HG03103 (cell line): Measurements from ENCODE around the gene CAPN14.
A peak's percentile ranks its signal among the peaks of the same experiment; 100 is the strongest.

Source experiments
- ATAC-seq: cut with Tn5 transposase; IDR thresholded peaks from one replicate; pipeline ENCODE4 v1.9.1; 2021; ENCODE audit warnings: low read depth; ENCODE audit not compliant: unreplicated experiment

The CAPN14 gene

DNA sequence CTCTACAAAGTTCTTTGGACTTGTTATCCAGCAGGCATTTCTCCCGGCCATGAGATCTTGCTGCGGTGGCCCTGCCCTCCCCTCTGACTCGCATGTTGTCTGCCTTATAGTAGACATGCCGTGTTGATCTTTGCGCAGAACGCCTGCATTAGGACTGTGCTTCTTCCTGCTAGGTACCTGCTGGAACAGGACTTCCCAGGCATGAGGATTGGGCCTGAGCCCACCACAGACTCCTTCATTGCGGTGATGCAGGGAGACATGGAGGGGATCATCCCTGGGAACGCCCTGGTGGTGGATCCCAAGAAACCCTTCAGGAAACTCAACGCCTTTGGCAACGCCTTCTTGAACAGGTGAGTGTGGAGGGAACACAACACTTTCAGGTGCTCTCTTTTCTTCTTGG lies 26.8 kb upstream of the CAPN14 start:
- ATAC-seq, result no peak

DNA sequence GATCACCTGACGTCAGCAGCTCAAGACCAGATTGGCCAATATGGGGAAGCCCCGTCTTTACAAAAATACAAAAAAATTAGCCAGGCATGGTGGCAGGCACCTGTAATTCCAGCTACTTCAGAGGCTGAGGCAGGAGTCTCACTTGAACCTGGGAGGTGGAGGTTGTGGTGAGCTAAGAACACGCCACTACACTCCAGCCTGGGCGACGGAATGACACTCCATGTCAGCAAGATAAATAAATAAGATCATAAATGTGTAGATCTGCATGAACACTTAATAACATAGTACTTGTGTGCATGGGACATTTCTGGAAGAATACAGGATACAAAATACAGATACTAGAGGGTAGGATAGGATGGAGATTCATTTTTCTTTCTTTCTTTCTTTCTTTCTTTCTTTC lies 25.7 kb upstream of the CAPN14 start:
- ATAC-seq, result no peak

DNA sequence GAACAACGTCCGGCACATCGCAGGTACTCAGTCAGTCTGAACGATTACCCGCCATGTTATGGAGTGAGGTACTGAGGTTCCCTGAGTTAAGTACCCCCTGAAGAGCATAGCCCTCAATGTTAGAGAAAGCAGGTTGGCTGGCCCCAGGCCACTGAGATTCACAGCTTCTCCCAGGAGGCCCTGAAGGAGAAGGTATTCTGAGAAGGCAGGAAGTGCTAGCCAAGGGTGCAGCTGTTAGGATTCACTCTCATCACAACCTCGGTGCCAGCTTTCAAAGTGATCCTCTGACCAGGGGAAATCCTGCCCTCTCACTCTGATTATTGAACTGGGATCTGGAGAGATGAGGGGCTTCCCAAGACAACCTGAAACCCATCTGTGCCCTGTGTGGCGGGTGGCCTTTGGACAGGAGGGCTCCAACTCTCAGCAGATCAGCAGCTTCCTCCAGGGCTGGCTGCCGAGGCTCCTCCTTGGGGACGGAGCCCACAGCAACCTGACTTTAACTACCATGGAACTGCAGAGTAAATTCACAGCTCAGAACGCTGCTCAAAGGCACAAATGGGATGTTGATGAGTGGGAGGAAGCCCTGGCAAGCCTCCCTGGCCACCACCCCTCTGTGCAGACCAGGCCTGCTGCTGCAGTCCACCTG lies 24.4 kb upstream of the CAPN14 start:
- no peak for ATAC-seq

DNA sequence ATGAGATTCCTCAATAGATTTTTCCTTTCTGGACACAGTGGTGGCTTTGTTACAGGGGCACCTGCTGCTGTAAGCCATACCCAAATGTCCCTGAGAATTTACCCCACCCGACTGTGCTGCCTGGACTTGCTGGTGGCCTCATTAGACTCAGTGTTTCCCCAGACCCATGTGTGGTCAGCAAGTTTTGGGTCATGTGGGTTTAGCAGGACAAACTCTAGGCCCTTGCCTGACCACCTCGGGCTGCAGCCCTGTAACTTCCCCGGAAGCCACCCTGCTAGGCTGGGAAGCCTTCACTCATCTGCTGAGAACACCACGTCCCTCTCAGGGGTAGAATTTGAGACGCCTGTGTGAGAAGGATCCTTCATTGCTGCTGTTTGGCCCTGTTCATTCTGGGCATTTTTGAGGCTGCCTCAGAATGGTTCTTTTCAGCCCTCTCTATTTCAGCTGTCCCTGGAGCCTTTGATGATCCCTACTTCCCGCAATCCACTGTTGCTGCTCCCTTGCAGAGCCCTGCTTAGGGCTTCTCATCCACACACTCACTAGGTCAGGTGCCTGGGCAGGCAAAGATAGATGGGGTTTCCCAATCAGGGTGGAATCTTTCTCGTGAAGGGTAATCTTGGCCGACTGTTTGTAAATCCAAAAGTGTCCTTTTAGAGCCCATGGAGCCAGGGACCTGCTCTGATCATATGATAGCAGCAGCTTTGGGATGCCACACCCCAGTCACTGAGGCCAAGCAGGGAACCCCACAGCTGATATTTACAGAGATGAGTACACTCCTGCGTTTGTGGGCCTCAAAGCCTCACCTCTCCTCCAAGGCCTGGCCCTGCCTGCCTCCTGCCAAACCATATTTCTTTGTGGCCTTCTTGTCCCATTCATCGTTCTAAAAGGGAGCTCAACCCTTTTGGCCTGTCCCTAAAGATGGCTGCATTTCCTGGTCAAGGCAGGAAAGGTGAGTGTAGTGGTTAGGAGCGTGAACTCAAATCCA lies 23.4 kb upstream of the CAPN14 start:
- no peak for ATAC-seq

DNA sequence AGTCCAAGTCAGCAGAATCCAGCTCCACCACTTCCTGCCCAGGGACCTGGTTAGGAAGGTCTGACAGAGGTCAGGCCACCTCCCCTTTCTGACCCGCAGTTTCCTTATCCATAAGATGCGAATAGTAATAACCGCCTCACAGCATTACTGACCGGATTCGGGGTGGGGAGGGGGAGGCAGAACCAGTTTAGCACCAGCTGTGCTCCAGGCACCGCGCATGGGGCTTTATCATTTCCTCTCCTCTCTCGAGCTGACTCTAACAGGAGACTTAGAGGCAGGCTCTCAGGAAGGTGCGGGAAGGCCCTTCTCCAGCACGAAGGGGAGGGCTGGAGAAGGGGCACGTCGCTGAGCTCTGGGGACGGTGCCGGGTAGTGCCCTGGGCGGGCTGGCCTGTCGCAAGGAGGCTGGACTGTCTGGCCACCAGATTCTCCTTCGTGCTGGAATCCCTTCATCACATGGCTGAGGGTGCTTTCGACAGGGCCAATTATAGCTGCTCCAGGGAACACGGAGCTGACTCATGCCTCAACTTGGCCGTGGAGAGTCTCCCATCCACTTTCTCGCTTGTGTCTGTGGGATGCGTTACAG lies 22.4 kb upstream of the CAPN14 start:
- ATAC-seq, result no peak

DNA sequence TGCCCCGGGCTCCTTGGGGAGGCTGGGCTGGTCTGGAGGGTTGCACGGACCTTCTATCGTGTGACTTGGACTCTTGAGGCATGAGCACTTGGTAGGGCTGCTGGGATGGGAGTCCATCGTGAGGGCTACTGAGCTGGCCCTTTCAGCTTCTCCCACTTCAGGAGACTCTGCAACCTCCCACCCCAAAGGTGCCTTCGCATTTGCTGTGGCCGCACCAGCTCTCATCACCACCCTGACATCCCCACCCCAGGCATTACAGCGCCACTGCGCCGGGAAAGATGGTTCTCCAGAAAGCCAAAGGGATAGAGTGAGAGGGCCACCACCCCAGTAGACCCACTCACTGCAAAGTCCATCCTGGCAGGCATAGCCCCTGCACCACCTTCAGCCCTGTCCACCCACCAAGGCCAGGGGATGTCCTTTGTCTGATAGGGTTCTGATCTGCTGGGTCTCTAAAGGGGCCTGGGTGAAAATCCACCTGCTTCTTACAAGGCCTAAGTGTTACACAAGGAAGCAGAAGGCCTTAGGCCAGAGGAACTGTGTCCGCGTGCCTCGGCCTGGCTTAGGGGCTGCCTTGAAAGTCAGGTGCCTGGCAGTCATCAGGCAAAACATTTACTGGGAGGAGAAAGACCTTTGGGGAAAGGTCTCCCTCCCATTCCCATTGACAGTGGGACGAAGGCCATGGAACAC lies 21.7 kb upstream of the CAPN14 start:
- ATAC-seq, result no peak

DNA sequence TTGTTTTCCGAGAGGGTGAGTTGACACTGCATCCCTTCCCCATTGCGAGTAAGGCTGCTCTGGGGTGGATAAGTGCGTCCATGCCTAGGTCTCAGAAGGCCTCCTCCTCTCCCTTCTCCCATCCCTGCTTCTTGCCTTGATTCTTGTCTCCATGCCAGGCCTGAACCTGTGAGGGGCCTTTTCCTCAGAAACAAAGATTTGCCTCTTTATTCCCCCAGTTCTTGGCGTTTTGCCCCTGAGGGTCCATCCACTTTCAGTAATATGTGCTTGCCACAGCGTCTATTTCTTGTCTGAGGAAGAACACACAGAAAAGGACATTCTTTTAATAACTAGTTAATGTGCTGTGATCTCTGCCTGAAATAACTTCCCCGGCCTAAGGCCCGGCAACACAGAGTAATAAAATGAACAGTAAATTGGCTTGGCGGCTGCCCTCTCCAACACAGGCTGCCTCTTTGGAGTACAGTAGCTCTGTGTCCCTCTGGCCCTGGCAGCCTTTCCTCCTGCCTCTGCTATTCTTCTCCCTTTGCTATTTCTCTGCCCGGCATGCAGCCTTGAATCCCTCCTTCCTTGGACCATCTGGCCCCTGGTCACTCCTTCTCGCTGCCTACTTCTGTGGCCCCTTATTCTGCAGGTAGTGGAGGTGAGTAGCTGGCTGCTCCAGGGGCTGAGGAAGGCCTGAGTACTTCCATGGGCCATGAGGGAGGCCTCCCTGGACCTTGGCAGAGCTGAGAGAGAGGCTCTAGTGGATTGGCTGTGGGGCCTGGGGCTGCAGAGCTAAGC lies 21.0 kb upstream of the CAPN14 start:
- ATAC-seq, result no peak

DNA sequence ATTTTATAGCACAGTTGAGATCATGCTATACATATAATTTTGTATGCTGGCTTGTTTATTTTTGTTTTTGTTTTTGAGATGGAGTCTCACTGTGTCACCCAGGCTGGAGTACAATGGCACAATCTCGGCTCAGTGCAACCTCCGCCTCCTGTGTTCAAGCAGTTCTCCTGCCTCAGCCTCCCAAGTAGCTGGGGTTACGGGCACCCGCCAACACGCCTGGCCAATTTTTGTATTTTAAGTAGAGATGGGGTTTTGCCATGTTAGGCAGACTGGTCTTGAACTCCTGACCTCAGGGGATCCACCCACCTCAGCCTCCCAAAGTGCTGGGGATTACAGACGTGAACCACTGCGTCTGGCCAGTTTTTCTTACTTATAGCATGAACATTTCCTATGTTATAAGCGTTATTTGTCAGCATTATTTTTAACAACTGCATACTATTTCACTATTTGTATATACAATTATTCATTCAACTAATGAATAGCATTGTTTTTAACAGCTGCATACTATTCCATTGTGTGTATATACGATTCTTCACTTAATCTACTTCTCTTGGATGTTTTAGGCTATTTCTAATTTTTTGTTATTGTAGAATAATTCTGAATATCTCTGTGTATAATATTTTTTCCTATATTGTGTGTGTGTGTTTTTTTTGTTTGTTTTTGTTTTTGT lies 20.2 kb upstream of the CAPN14 start:
- no peak for ATAC-seq

DNA sequence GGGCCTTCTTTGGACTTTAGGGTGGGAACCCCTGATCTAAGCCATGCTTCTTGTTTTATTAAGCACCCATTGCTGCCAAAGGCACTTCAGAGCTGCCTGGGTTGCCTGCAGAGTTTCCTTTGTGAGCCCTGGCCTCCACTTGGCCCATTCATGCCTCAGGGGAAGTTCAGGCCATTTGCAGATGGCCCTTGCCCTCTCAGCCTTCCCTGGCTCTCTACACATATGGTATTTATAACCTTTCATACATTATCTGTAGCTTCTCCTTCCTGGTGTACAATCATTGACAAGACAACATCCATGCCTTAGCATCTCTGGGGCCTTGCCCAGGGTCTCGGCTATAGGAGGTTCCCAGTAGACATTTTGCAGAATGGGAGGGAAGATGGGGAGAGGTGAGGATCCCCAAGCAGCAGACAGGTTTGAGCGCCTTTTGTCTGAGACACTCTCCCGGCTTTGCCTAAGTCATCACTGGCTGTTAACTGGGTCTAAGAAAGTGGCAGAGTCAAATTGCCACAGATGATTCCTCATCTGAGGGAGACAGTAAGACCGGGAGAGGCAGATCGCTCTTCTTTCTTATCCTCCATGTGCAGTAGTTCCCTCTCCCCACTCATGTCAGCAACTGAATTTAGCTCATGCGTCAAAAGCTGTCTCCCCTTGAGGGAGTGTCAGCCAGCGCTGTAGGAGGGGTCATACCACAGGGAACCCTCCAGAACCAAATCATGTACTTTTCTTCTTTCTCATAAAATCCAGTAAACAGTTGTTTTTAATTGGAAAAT lies 19.3 kb upstream of the CAPN14 start:
- no peak for ATAC-seq

DNA sequence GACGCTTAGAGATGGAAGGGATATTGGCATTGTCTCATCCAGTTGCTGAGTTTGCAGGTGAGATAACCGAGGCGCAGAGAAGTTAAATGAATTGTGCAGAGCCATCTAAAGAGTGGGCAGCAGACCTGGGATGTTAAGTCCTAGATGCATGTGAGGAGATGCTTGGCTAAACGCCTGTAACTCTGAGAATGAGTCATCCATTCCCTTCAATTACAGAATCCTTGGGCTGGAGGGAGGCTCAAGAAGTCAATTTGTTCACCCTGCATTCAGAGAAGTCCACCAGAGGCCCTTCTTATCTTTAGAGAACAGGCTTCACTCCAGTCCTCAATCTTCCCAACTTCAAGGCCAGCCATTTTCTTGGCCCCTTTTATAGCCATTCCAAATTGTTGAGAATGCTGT lies 18.2 kb upstream of the CAPN14 start:
- no peak for ATAC-seq

DNA sequence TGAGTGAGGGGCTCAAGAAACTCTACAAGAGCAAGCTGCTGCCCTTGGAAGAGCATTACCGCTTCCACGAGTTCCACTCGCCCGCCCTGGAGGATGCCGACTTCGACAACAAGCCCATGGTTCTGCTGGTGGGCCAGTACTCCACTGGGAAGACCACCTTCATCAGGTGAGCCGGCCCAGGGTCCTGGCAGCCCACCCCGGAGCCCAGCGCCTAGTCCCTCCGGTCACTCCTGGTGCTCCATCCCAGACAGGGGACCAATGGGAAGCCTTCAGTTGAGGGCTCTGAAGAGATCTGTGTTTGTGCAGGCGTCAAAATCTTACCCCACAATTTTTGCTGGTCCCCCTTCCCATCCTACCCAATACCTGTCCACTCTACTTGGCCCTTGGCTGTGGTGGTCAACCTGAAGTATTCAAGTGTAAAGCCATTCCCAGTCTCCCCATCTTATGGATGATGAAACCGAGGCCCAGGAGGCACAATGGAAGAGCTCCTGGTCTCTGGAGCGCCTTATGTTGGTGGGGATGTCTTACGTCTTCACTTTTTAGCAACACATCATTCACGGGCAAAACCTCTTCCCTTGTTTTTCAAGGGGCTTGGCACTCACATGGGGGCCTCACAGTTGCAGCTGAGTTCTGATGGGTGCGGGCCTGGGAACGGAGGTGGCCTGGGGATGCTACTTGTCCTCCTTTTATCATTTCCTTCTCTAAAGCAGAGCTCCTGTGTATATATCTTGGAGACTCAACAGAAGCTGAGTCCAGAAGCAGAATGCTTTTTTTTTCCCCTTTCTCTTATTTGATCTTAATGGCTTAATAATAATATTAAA lies 17.6 kb upstream of the CAPN14 start:
- no peak for ATAC-seq

DNA sequence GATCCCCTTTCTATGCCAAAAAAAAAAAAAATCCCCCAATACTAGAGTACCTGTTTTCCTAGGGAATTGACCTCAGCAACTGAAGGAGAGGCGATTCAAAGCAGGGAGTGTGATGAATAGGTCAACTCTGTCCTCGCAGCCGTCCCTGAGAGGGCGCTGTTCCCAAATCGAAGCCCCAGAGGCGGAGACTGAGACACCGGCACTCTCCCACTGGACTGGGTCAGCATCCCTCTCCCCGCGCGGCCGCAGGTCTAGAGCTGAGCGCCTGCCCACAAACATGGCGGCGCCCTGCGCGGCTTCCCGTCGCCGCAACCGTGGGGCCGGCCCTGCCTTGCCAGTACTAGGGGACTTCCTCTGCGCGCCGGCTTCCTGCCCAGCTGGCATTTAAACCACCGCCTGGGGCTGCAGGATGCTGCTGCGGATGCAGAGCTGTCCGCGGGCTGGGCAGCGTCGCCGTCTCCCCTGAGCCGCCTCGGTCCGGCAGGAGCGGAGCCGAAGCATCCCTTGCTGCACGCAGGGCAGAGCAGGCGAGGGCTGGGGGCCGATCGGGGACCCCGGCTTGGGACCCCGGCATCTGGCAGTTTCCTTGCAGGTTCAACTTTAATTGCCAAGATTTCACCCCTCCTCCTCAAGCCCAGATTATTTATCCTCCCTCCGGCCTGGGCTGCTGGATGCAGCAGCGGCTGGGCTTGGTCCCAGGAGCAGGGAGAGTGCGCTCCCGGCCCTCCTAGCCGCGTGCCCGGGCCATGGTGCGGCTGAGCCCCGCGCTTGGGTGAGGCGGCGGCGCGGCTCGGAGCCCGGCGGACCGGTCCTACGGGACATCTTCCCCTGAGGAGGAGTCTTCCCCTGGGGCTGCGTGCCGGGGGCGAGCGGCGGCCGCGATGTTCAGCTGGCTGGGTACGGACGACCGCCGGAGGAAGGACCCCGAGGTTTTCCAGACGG lies 16.7 kb upstream of the CAPN14 start, which contains the start of gene EHD3:
TSS of gene EHD3 (plus strand) at position 412 of the 942 bp plus-strand sequence. CDS start at position 882, 470 bp downstream.
- ATAC-seq, result peak; percentile 96

DNA sequence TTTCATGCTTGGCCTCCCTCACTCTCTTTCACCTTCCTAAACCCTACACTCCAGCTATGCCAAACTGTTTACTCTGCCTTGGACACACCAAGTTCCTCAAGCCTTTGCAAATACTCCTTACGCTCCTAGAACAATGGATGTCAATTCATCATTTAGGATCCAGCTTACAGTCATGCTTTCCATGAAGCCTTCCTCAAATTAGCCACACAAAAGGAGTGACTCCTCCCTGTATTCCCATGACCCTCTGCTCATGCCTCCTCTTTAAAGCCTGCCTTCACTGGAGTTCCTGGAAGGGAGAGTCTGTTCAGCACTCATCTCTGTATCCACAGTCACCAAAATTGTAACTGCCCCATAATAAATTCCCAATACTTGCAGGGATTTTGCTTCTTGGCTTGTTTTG lies 15.9 kb upstream of the CAPN14 start:
- no peak for ATAC-seq

DNA sequence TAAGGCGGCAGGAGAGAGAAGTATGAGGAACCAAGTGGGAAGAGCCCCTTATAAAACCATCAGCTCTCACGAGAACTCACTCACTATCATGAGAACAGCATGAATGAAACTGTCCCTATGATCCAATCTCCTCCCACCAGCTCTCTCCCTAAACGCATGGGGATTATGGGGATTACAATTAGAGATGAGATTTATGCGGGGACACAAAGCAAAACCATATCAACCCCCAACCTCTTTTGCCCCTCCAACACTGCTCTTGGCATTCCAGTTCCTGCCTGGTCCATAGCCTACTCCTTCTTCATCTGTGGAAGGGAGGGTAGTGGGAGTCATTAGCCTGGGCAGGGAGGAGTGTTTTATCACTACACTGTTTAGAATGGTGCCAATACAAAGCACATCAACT lies 15.3 kb upstream of the CAPN14 start:
- no peak for ATAC-seq

DNA sequence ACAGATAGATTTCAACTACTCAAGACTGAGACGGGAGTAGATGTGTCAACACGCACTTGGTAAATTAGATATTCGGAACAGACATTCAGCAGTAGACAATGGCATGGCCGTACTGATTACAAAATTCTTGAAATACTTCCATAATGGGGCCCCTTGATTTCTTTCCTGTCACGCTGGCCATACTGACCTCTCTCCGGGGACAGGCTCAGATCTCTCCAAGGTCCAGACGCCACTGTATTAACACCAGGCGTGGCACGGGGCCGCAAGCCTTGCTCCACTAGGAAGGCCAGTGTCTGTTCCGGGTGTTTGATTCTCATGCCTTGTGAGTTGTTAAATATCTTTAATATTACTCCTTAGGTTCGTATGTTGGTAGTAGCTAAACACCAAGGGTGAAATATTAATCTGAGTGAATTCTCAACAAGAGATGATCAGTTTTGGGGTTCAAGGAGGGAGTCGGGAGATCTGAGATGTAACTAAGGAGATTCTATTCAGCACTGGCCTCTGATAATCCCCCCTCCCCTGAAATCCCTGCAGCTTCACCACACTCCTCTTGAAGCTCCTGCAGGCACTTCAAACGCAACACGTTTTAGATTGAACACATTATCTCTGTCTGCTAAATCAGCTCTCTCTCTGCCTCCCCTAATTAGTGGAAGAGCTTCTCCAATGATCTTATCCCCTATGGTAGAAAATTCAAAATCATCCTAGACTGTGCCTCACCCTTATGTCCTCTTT lies 14.4 kb upstream of the CAPN14 start:
- no peak for ATAC-seq

DNA sequence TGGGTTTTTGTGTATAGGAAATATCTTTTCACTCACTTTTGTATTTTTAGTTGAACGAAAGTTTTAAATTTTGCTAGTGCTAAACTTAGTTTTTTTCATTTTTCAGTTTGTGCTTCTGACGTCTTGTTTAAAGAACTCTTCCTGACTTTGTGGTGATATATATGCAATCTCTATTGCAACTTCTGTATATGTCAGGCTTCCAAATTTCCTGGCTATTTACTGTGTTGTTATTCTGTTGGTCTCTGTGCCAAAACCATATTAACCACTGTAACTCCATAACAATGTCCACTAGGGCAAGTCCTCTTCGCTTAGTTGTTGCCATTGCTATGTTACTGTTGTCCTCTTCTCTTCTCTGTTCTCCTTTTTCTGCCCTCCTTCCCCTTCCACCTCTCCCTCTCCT lies 13.4 kb upstream of the CAPN14 start:
- ATAC-seq, result no peak
